HG03108 (cell line): ENCODE measurements around the gene BPIFB1.

Experiments
- ATAC-seq: cut with Tn5 transposase; IDR thresholded peaks from one replicate; pipeline ENCODE4 v1.9.1; 2021; ENCODE audit warnings: moderate library complexity; ENCODE audit not compliant: unreplicated experiment

BPIFB1 gene

GRCh38 chr20:33282991-33283555 is at the start of gene BPIFB1:
Gene BPIFB1, plus strand, starts transcription at chr20:33283214. Its CDS starts 2,860 bp downstream, at chr20:33286074.
- ATAC-seq: no peak

- no peak for ATAC-seq
These were observed 49.0 kb upstream of the BPIFB1 start for GRCh38 chr20:33234050-33234449.

GRCh38 chr20:33235696-33236095 is 47.3 kb upstream of the BPIFB1 start, which contains the start of gene BPIFA1:
Gene BPIFA1, plus strand, starts transcription at chr20:33235996. Its CDS starts 1,716 bp downstream, at chr20:33237712.
- no peak for ATAC-seq

GRCh38 chr20:33236351-33236750 is 46.7 kb upstream of the BPIFB1 start:
- no peak for ATAC-seq

GRCh38 chr20:33237989-33238388 is 45.0 kb upstream of the BPIFB1 start:
- ATAC-seq: no peak

GRCh38 chr20:33239418-33239817 is 43.6 kb upstream of the BPIFB1 start:
- no peak for ATAC-seq

- no peak for ATAC-seq
These were observed 42.9 kb upstream of the BPIFB1 start for GRCh38 chr20:33239979-33240736.

- no peak for ATAC-seq
These were observed 42.1 kb upstream of the BPIFB1 start for GRCh38 chr20:33240923-33241322.

- ATAC-seq: no peak
These were observed 40.5 kb upstream of the BPIFB1 start for GRCh38 chr20:33242319-33243100.

GRCh38 chr20:33246077-33246476 is 36.9 kb upstream of the BPIFB1 start:
- ATAC-seq: no peak

- no peak for ATAC-seq
These were observed 33.6 kb upstream of the BPIFB1 start for GRCh38 chr20:33249456-33249855.

- no peak for ATAC-seq
These were observed 32.3 kb upstream of the BPIFB1 start for GRCh38 chr20:33250666-33251065.

- no peak for ATAC-seq
These were observed 31.5 kb upstream of the BPIFB1 start for GRCh38 chr20:33251496-33251895.

GRCh38 chr20:33252460-33252859 is 30.6 kb upstream of the BPIFB1 start:
- ATAC-seq: no peak

GRCh38 chr20:33255005-33255404 is 28.0 kb upstream of the BPIFB1 start:
- ATAC-seq: no peak

- ATAC-seq: no peak
These were observed 25.8 kb upstream of the BPIFB1 start for GRCh38 chr20:33257237-33257636.

GRCh38 chr20:33259371-33259770 is 23.6 kb upstream of the BPIFB1 start:
- ATAC-seq: no peak

- ATAC-seq: no peak
These were observed 21.5 kb upstream of the BPIFB1 start for GRCh38 chr20:33261465-33261864.

GRCh38 chr20:33262658-33263065 is 20.4 kb upstream of the BPIFB1 start:
- no peak for ATAC-seq

GRCh38 chr20:33263784-33264183 is 19.2 kb upstream of the BPIFB1 start:
- ATAC-seq: no peak

GRCh38 chr20:33267701-33268100 is 15.3 kb upstream of the BPIFB1 start:
- ATAC-seq: no peak
